AG10803 (cell line): Measurements from ENCODE around the gene KL.
A peak's percentile ranks its signal among the peaks of the same experiment; 100 is the strongest.

Source experiments
- DNase-seq: peaks from one replicate; pipeline ENCODE4 v3.0.0; 2010; ENCODE audit warnings: low read depth
- H3K4me3 ChIP-seq: 2 replicates; pipeline ENCODE4 v1.5.1; 2011; ENCODE audit warnings: mild to moderate bottlenecking, low read length, control low read depth
- CTCF ChIP-seq: conservative IDR thresholded peaks from 2 replicates; pipeline ENCODE4 v1.5.1; 2011; ENCODE audit warnings: mild to moderate bottlenecking, low read length, control low read depth, inconsistent platforms

The KL gene

DNA sequence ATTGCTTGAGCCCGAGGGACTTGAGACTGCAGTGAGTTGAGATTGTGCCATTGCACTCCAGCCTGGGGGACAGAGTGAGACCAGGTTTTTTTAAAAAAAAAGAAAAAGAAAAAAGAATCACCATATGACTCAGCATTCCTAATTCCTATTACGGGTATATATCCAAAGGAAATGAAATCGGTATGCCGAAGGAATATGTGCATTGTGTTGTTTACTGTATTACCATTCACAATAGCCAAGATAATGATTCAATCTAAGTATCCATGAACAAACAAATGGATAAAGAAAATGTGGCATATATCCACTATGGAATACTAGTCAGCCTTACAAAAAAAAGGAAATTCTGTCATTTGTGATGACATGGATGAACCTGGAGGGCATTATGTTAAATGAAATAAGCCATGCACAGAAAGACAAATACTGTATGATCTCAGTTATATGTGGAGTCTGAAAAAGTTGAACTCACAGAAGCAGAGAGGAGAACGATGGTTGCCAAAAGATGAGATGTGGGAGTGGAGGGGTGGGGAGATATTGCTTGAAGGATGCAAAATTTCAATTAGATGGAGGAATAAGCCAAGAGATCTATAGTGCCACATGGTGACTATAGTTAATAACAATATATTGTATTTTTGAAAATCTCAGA is 4.3 kb upstream of the KL start:
- no peak overlapping the region for H3K4me3 ChIP-seq
- DNase-seq: no peak
- no peak for TF ChIP-seq CTCF

DNA sequence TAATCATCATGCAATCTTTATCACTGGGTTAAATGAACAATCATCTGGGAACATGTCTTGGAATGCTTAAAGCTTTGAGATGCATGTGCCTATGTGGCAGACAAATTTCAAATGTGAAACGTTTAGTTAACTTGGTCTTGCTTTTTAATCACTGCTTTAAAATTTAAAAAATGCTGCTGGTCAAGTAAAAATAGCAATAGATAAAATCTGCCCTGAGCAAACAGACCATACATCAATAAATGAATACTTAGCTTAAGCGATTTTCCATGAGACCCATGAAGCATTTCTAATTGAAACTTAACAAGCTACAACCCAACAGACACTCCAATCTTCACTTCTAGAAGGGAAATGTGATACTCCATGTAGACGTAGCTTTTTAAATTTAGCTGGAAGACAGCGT is 1.9 kb upstream of the KL start:
- H3K4me3 ChIP-seq: no peak overlapping the region
- no peak for TF ChIP-seq CTCF
- DNase-seq: no peak

DNA sequence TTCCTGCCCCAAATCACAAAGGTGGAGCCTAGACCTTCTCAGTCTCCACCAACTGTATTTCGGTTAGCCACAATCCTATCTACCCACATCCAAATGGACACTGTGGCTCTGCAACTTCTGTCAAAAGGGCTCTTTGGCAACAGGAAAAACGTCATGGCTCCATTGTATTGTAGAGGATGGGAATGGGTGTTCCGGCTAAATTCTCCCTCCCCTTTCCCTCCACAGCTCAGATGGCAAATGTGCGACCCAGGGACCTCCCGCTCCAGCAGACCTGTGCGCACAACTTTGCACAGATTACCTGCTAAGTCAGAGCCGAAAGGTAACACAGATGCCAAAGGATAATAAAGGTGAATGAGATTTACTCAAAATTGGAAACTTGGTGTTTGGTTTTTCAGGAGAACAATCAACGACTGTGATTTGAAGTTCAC is 968 bp upstream of the KL start:
- no peak overlapping the region for H3K4me3 ChIP-seq
- TF ChIP-seq CTCF: no peak
- no peak for DNase-seq

DNA sequence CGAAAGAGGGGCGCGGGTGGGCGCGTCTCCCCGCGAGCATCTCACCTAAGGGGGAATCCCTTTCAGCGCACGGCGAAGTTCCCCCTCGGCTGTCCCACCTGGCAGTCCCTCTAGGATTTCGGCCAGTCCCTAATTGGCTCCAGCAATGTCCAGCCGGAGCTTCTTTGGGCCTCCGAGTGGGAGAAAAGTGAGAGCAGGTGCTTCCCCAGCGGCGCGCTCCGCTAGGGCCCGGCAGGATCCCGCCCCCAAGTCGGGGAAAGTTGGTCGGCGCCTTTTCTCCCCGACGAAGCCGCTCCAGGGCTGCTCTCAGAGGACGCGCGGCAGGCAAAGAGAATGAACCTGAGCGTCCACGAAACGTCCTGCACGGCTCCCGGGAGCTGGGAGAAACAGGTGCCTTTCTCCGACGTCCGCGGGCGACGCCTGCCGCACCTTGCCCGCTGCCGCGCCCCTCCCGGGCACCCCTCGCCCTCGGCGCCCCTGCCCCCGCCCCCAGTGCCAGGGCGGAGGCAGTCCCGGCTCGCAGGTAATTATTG is 366 bp upstream of the KL start:
- no peak overlapping the region for H3K4me3 ChIP-seq
- no peak for DNase-seq
- no peak for TF ChIP-seq CTCF

DNA sequence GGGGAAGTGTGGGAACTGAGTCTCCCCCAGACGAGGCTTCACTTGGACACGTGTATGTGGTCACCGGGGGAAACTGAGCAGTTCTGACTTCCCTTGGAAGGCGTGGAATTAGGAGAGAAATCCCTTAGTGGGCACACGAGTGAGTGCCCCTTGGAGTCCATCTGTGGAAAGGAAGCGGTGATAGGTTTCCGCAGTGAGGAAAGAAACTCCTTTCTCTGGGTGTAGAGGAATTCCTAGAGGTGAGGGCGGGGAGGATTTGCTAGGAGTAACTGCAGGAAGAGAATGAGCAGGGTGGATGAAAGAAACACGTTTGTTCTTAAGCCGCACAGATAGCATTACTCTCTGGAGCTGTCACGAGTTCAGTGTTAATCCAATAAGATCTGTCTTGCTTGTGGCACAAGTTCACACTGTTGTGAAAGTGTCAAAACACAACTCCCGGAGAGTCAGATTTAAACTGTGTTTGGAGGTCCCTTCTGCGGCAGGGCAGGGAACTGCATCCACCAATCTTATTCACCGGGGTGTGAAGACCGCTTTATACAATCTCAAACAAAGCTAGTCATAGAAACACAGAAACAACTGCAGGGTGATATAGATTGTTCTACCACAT is 1.2 kb downstream of the KL start:
- DNase-seq: peak; percentile 29
- peak; percentile 35 for TF ChIP-seq CTCF
- no peak overlapping the region for H3K4me3 ChIP-seq

- no peak overlapping the region for H3K4me3 ChIP-seq
- no peak for DNase-seq
- TF ChIP-seq CTCF: no peak
Observed at GRCh38 chr13:33018886-33019285, 2.7 kb downstream of the KL start.

GRCh38 chr13:33022986-33023385 is 6.8 kb downstream of the KL start:
- no peak for TF ChIP-seq CTCF
- no peak overlapping the region for H3K4me3 ChIP-seq
- no peak for DNase-seq
